Measurements from ENCODE around the gene NOVA1.
"Not testable (repeated sequence)": the region's sequence is repeated elsewhere in the genome, so short reads cannot be mapped to it uniquely, and the experiment has no call there.

NOVA1 gene, protein sequence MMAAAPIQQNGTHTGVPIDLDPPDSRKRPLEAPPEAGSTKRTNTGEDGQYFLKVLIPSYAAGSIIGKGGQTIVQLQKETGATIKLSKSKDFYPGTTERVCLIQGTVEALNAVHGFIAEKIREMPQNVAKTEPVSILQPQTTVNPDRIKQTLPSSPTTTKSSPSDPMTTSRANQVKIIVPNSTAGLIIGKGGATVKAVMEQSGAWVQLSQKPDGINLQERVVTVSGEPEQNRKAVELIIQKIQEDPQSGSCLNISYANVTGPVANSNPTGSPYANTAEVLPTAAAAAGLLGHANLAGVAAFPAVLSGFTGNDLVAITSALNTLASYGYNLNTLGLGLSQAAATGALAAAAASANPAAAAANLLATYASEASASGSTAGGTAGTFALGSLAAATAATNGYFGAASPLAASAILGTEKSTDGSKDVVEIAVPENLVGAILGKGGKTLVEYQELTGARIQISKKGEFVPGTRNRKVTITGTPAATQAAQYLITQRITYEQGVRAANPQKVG

GRCh38 chr14:26597589-26598080 is at the start of gene NOVA1:
Gene NOVA1 (minus strand): TSS chr14:26598033. CDS start chr14:26597436, 597 bp downstream.
- no peak for DNase-seq

GRCh38 chr14:26645057-26645456 is 47.2 kb upstream of the NOVA1 start:
- peaks cover 35 to 64% of the 10 kb centered on the region in 2 donors for H3K9me3 Mint-ChIP-seq
- H3K4me1 Mint-ChIP-seq, H3K4me3 Mint-ChIP-seq, H3K27me3 Mint-ChIP-seq, ATAC-seq, DNase-seq, H3K27ac Mint-ChIP-seq: not testable (repeated sequence)

More at GRCh38 chr14:26597589-26598080, at the start of gene NOVA1:
- Mint-ChIP-seq H3K27me3 (peaks cover 39% of the 10 kb centered on the region), H3K4me3 (peak within 1 kb of the TSS in 1 of 2 donors; percentile 66), H3K4me1 (no peaks in the 10 kb centered on the region), H3K9me3 (no peaks in the 10 kb centered on the region), H3K27ac (no peak within 1 kb of the TSS)
- ATAC-seq = no peak

DNA sequence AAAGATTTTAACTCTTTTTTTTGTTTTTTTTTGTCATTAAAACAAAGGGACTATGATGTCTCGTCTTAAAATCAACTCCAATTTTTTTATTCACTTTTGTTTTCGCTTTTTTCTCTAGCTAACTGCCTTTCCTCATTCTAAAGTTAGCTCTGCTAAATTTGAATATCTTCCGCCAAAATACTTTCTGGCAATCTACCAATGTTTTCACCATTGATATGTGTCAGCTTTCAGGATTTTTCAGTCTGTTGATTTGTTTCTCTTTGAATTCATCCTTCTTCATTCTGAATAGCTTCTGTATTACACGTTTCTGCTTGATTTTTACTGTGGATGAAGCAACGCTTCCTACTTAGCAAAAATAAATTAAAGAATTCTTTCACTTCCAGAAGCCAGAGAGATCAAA is 38.7 kb upstream of the NOVA1 start:
- no peak for DNase-seq
- Mint-ChIP-seq H3K4me3 (no peak overlapping the region), H3K27me3 (no peaks in the 10 kb centered on the region), H3K9me3 (peaks cover 9 to 12% of the 10 kb centered on the region in 2 donors), H3K27ac (no peak overlapping the region), H3K4me1 (no peaks in the 10 kb centered on the region)
- ATAC-seq = no peak

- not testable (repeated sequence) for ATAC-seq, H3K27ac Mint-ChIP-seq, H3K27me3 Mint-ChIP-seq, DNase-seq, H3K4me1 Mint-ChIP-seq, H3K4me3 Mint-ChIP-seq, H3K9me3 Mint-ChIP-seq
Observed at GRCh38 chr14:26634946-26635345, 37.1 kb upstream of the NOVA1 start.

GRCh38 chr14:26626256-26626655 is 28.4 kb upstream of the NOVA1 start:
- H3K4me1 Mint-ChIP-seq = no peaks in the 10 kb centered on the region
- peaks cover 18 to 25% of the 10 kb centered on the region in 2 donors for H3K9me3 Mint-ChIP-seq
- no peak for ATAC-seq
- no peak overlapping the region for H3K4me3 Mint-ChIP-seq
- DNase-seq = no peak
- H3K27ac Mint-ChIP-seq = no peak overlapping the region
- H3K27me3 Mint-ChIP-seq = no peaks in the 10 kb centered on the region

DNA sequence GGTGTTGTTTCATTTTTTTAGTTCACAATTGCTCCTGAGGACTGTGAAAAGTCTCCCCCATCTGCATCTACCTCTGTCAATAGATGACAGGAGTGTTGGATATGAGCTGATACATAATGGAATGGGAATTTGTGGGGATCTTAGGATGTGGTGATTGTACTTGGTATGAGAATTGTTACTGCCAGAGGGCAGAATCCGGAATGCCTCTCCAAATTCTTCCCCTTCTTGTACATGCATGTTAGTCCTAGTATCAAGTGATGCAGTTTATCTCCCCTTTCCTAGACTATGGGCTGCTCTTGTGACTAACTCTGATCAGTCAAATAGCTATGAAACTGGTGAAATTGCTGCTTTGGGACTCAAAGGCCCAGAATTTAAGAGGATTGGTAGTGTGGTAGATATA is 24.8 kb upstream of the NOVA1 start:
- Mint-ChIP-seq H3K27ac (no peak overlapping the region), H3K4me1 (no peaks in the 10 kb centered on the region), H3K4me3 (no peak overlapping the region), H3K9me3 (peaks cover 23 to 31% of the 10 kb centered on the region in 2 donors), H3K27me3 (no peaks in the 10 kb centered on the region)
- no peak for ATAC-seq
- DNase-seq = no peak

- Mint-ChIP-seq H3K9me3 (peaks cover 20 to 31% of the 10 kb centered on the region in 2 donors), H3K4me3 (no peak overlapping the region), H3K27me3 (no peaks in the 10 kb centered on the region), H3K4me1 (no peaks in the 10 kb centered on the region), H3K27ac (peak overlapping the region in 1 of 2 donors; percentile 46)
- ATAC-seq = no peak
- DNase-seq = no peak
Observed at GRCh38 chr14:26621807-26622560, 24.2 kb upstream of the NOVA1 start.

DNA sequence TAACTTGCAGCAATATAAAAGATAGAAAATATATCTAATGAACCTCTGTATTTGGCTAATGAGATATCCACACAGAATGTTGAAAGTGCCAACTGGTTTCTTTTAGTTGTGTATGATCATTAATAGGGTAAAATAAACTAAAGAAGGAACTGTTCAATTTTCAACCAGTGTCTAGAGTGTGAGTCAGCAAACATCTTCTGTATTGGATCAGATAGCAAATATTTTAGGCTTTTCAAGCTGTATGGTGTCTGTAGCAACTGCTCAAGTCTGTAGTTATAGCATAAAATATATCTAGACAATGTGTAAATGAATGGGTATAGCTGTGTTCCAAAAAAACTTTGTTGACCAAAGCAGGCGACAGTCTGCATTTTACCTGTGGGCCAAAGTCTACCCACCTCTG is 23.5 kb upstream of the NOVA1 start:
- Mint-ChIP-seq H3K9me3 (peaks cover 17 to 30% of the 10 kb centered on the region in 2 donors), H3K4me1 (no peaks in the 10 kb centered on the region), H3K27me3 (no peaks in the 10 kb centered on the region), H3K27ac (no peak overlapping the region), H3K4me3 (no peak overlapping the region)
- no peak for DNase-seq
- no peak for ATAC-seq

DNA sequence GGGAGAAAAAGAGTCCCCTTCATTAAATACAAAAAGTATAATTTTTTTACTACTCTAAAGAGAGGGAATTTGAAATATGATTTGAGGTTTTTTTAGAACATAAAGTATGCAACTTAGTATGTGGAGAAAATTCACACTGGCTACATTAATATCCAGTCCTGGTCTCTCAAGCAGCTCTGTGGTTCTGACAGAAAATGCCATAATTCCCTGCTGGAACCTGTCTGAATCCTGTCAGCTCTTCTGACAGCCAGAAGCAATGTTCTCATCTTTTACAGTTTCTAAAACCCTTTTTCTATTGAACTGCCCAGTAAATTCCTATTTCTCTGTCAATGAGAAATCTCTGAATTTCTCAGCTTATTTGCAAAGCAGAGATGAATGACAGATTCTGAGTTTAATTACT is 13.4 kb upstream of the NOVA1 start:
- H3K9me3 Mint-ChIP-seq = peaks cover 7 to 21% of the 10 kb centered on the region in 2 donors
- H3K27me3 Mint-ChIP-seq = no peaks in the 10 kb centered on the region
- no peak for ATAC-seq
- H3K4me3 Mint-ChIP-seq = no peak overlapping the region
- DNase-seq = no peak
- H3K27ac Mint-ChIP-seq = no peak overlapping the region
- no peaks in the 10 kb centered on the region for H3K4me1 Mint-ChIP-seq

- no peak for ATAC-seq
- Mint-ChIP-seq H3K27ac (no peak overlapping the region), H3K9me3 (peaks cover 7 to 21% of the 10 kb centered on the region in 2 donors), H3K4me1 (no peaks in the 10 kb centered on the region), H3K4me3 (no peak overlapping the region), H3K27me3 (no peaks in the 10 kb centered on the region)
- no peak for DNase-seq
Observed at GRCh38 chr14:26606729-26607312, 9.0 kb upstream of the NOVA1 start.

- no peaks in the 10 kb centered on the region for H3K4me1 Mint-ChIP-seq
- peaks cover 4 to 17% of the 10 kb centered on the region in 2 donors for H3K9me3 Mint-ChIP-seq
- no peak overlapping the region for H3K4me3 Mint-ChIP-seq
- DNase-seq = no peak
- H3K27me3 Mint-ChIP-seq = no peaks in the 10 kb centered on the region
- no peak overlapping the region for H3K27ac Mint-ChIP-seq
- ATAC-seq = no peak
Observed at GRCh38 chr14:26605602-26606001, 7.8 kb upstream of the NOVA1 start.

- ATAC-seq (no peak), DNase-seq (no peak)
- H3K27me3 Mint-ChIP-seq = peaks cover 18% of the 10 kb centered on the region
- H3K9me3 Mint-ChIP-seq = peaks cover 0 to 1% of the 10 kb centered on the region in 2 donors
- H3K27ac Mint-ChIP-seq = no peak overlapping the region
- H3K4me1 Mint-ChIP-seq = no peaks in the 10 kb centered on the region
- no peak overlapping the region for H3K4me3 Mint-ChIP-seq
Observed at GRCh38 chr14:26602902-26603301, 5.1 kb upstream of the NOVA1 start.

- DNase-seq (no peak), ATAC-seq (no peak)
- H3K4me1 Mint-ChIP-seq = no peaks in the 10 kb centered on the region
- H3K27ac Mint-ChIP-seq = no peak overlapping the region
- no peak overlapping the region for H3K4me3 Mint-ChIP-seq
- H3K27me3 Mint-ChIP-seq = peaks cover 26% of the 10 kb centered on the region
- no peaks in the 10 kb centered on the region for H3K9me3 Mint-ChIP-seq
Observed at GRCh38 chr14:26601856-26602255, 4.0 kb upstream of the NOVA1 start.

GRCh38 chr14:26599291-26599690 is 1.5 kb upstream of the NOVA1 start:
- no peak overlapping the region for H3K4me3 Mint-ChIP-seq
- H3K27ac Mint-ChIP-seq = no peak overlapping the region
- no peak for ATAC-seq
- no peaks in the 10 kb centered on the region for H3K4me1 Mint-ChIP-seq
- no peak for DNase-seq
- no peaks in the 10 kb centered on the region for H3K9me3 Mint-ChIP-seq
- peaks cover 39% of the 10 kb centered on the region for H3K27me3 Mint-ChIP-seq

DNA sequence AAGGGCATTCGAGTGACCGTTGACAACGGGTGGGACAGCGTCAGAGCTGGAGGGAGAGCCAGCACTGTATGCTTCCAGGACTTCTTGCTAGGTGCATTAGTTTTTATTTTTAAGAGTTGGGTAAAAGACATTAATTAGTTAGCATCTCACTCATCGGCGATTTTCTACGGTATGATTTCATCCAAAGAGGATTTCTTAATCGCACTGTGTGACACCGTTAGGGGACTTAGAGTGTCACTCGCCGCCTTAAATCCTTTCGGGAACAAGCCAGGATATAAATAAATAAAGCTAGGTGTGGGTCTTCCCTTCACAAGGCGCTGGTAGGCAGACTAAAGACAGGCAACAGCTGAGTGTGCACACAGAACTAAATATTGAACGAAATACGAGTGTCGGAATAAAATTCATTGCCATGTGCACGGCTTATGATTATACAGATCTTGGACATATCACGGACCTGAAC is 869 bp upstream of the NOVA1 start:
- no peak for DNase-seq
- Mint-ChIP-seq H3K9me3 (no peaks in the 10 kb centered on the region), H3K4me3 (peak overlapping the region in 1 of 2 donors; percentile 15), H3K27me3 (peaks cover 39% of the 10 kb centered on the region), H3K4me1 (no peaks in the 10 kb centered on the region), H3K27ac (no peak overlapping the region)
- ATAC-seq = no peak
